SK-N-SH treated with all-trans-retinoic acid at 6 μM for 48 hours (cell line): ENCODE measurements around the gene EMILIN2.

Source experiments
- PATZ1 ChIP-seq: fragments of 250-450 bp; sonication (Bioruptor Pico); IDR thresholded peaks from 2 replicates; pipeline ENCODE4 v1.8.0; 2020; ENCODE audit warnings: mild to moderate bottlenecking, moderate library complexity, borderline replicate concordance
- RARB ChIP-seq: fragments of 250-450 bp; sonication (Bioruptor Pico); IDR thresholded peaks from 2 replicates; pipeline ENCODE4 v1.8.0; 2021; ENCODE audit warnings: mild to moderate bottlenecking, moderate library complexity
- SNAI2 ChIP-seq: fragments of 250-450 bp; sonication (Bioruptor Pico); IDR thresholded peaks from 2 replicates; pipeline ENCODE4 v1.5.0; 2020; ENCODE audit warnings: mild to moderate bottlenecking, moderate library complexity
- TCF4 ChIP-seq: fragments of 250-450 bp; sonication (Bioruptor Pico); IDR thresholded peaks from 2 replicates; pipeline ENCODE4 v1.8.0; 2021; ENCODE audit warnings: mild to moderate bottlenecking, moderate library complexity, borderline replicate concordance
- ZC3H10 ChIP-seq: fragments of 250-450 bp; sonication (Bioruptor Pico); IDR thresholded peaks from 2 replicates; pipeline ENCODE4 v1.5.1; 2021; ENCODE audit warnings: mild to moderate bottlenecking, moderate library complexity

GRCh38 chr18:2903006-2903405 lies 56.2 kb downstream of the EMILIN2 start:
- TF ChIP-seq PATZ1 (CRISPR knock-in tag): no peak
- TF ChIP-seq ZC3H10 (CRISPR knock-in tag): no peak
- no peak for TF ChIP-seq RARB (CRISPR knock-in tag)
- no peak for TF ChIP-seq TCF4 (CRISPR knock-in tag)
- no peak for TF ChIP-seq SNAI2 (CRISPR knock-in tag)
